MCF 10A (cell line): ENCODE results near the gene RFPL3. TPM values are rescaled to one million over a fixed set of nuclear protein-coding genes. Genes with fewer than 3 reads are reported as not detected.

Experiments
- BruUV-seq: library from RNA; stranded (reverse); fragments of 400-500 nt; replicated peaks from 2 replicates; lab custom pipeline; 2021; lab: Mats Ljungman, UMichigan
- CTCF ChIA-PET: fragments of 300-600 bp; sonication (Branson Sonifier 250); formaldehyde crosslinking; extraction: SDS; loops from one replicate; lab custom pipeline; 2021; ENCODE audit warnings: antibody characterized with exemption, inconsistent platforms; lab: Yijun Ruan, JAX
- POLR2A ChIA-PET: fragments of 300-600, 350-650 bp; sonication (Branson Sonifier 250); formaldehyde crosslinking; extraction: SDS; loops from one replicate; lab custom pipeline; 2020; ENCODE audit warnings: antibody characterized with exemption, inconsistent platforms; lab: Yijun Ruan, JAX
- DNase-seq: peaks from one replicate; pipeline ENCODE4 v3.0.0-alpha.2; 2018; ENCODE audit not compliant: unreplicated experiment
- H3K27ac Mint-ChIP-seq: one replicate; pipeline ENCODE4 v1.8.0; 2022; ENCODE audit warnings: mild to moderate bottlenecking, low read depth, mixed read lengths; ENCODE audit not compliant: unreplicated experiment
- H3K27me3 Mint-ChIP-seq: one replicate; pipeline ENCODE4 v1.8.0; 2022; ENCODE audit warnings: mixed read lengths; ENCODE audit not compliant: insufficient read depth, unreplicated experiment
- H3K36me3 Mint-ChIP-seq: one replicate; pipeline ENCODE4 v1.8.0; 2022; ENCODE audit warnings: mild to moderate bottlenecking, moderate library complexity, mixed read lengths; ENCODE audit not compliant: insufficient read depth, unreplicated experiment
- H3K4me1 Mint-ChIP-seq: one replicate; pipeline ENCODE4 v1.8.0; 2022; ENCODE audit warnings: mixed read lengths; ENCODE audit not compliant: insufficient read depth, unreplicated experiment
- H3K4me3 Mint-ChIP-seq: one replicate; pipeline ENCODE4 v1.8.0; 2022; ENCODE audit warnings: mild to moderate bottlenecking, moderate library complexity, mixed read lengths; ENCODE audit not compliant: unreplicated experiment
- H3K9me3 Mint-ChIP-seq: one replicate; pipeline ENCODE4 v1.8.0; 2022; ENCODE audit warnings: mixed read lengths; ENCODE audit not compliant: unreplicated experiment
- intact Hi-C: fragments of 100-400 bp; cut with micrococcal nuclease; formaldehyde crosslinking; loops from 2 replicates; pipeline ENCODE4 v1.14.1; 2022
- total RNA-seq: library from RNA; stranded (reverse); gene quantifications from 2 replicates; pipeline ENCODE4 v1.2.3, GENCODE V29; 2022
- TF ChIP-seq, protein P1 (sequence below): fragments of 200-600 bp; IDR thresholded peaks from one replicate; pipeline ENCODE4 v1.8.0; 2022; ENCODE audit warnings: antibody characterized with exemption, mild to moderate bottlenecking; ENCODE audit not compliant: unreplicated experiment

RFPL3 gene
- total RNA-seq, 1 experiment from 2014 or later: not detected

DNA sequence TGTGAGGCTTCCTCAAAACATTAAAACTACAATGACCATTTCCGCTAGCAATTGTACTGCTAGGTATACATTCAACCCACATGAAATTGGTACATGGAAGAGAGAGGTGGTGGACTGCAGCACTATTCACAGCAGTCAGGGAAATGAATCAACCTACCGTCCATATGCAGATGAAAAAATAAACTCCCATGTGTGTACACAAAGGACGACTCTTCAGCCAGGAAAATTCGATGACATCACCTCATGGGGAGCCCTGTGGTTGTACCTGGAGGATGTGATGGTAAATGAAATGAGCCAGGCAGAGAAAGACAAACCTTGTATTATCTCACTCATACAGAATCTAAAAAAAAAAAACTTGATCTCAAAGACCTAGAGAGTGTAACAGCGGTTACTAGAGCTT, 23.3 kb downstream of the RFPL3 start:
- no peak for DNase-seq
- peaks cover 10% of the 10 kb centered on the region for H3K36me3 Mint-ChIP-seq
- ChIA-PET CTCF (interaction anchor here (0.6 kb wide), 1 partner anchor 451 kb away, joined by 4 read pairs; no protein-coding TSS in a partner anchor), POLR2A (interaction anchor here (0.6 kb wide), 1 partner anchor 704 kb away, joined by 3 read pairs; no protein-coding TSS in a partner anchor)
- H3K27me3 Mint-ChIP-seq: peaks cover 7% of the 10 kb centered on the region
- no TSS peak for BruUV-seq
- no peak overlapping the region for H3K4me3 Mint-ChIP-seq
- no peak overlapping the region for H3K27ac Mint-ChIP-seq
- intact Hi-C loops: no loop called here
- TF ChIP-seq, protein P1, sequence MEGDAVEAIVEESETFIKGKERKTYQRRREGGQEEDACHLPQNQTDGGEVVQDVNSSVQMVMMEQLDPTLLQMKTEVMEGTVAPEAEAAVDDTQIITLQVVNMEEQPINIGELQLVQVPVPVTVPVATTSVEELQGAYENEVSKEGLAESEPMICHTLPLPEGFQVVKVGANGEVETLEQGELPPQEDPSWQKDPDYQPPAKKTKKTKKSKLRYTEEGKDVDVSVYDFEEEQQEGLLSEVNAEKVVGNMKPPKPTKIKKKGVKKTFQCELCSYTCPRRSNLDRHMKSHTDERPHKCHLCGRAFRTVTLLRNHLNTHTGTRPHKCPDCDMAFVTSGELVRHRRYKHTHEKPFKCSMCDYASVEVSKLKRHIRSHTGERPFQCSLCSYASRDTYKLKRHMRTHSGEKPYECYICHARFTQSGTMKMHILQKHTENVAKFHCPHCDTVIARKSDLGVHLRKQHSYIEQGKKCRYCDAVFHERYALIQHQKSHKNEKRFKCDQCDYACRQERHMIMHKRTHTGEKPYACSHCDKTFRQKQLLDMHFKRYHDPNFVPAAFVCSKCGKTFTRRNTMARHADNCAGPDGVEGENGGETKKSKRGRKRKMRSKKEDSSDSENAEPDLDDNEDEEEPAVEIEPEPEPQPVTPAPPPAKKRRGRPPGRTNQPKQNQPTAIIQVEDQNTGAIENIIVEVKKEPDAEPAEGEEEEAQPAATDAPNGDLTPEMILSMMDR: no peak
- no peaks in the 10 kb centered on the region for H3K9me3 Mint-ChIP-seq
- H3K4me1 Mint-ChIP-seq: no peaks in the 10 kb centered on the region

DNA sequence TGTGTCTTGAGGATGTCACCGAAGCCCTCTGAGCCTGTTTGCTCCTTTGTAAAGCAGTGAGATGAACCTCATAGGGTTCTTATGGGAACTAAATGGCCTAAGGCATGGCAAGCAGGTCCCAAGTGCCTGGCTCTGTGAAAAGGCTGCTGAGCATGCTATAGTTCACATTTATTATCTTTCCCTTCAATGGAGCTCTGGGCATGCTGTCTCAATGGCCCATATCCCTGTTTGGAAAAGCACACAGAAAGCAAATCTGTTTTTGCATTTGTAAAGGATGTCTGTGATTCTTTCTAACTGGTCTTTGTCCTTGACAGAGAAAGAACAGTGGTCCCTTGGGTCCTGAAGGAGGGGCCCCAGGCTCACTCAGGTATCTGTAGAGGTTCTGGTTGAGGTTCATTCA, 28.0 kb downstream of the RFPL3 start:
- ChIA-PET CTCF (no interaction called here), POLR2A (no interaction called here)
- H3K36me3 Mint-ChIP-seq: peaks cover 41% of the 10 kb centered on the region
- intact Hi-C loops: no loop called here
- BruUV-seq: no TSS peak
- H3K27ac Mint-ChIP-seq: no peak overlapping the region
- TF ChIP-seq, protein P1: no peak
- H3K4me3 Mint-ChIP-seq: no peak overlapping the region
- no peaks in the 10 kb centered on the region for H3K27me3 Mint-ChIP-seq
- no peaks in the 10 kb centered on the region for H3K9me3 Mint-ChIP-seq
- H3K4me1 Mint-ChIP-seq: no peaks in the 10 kb centered on the region
- no peak for DNase-seq

DNA sequence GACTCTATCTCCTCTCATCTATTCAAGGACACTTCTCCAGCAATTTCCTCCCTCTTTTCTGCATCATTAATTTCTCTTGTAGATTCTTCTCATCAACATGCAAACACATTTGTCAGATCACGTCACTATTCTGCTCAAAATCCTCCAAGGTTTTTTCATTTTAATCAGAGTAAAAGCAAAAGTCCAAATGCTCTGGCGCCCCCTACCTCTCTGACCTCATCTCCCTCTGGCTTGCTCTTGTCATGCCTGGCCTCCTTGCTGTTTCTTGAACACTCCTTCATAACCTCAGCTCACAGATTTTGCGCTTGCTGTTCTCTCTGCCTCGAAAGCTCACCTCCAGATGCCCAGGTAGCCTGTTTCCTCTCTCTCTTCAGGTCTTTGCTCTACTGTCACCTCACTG, 32.0 kb downstream of the RFPL3 start:
- no peak overlapping the region for H3K27ac Mint-ChIP-seq
- H3K4me1 Mint-ChIP-seq: no peaks in the 10 kb centered on the region
- no peaks in the 10 kb centered on the region for H3K9me3 Mint-ChIP-seq
- intact Hi-C loops: no loop called here
- CTCF ChIA-PET: interaction anchor here (0.7 to 3.4 kb wide), 11 partner anchors 9 to 415 kb away, joined by 3 to 23 read pairs (median 3); no protein-coding TSS in a partner anchor
- TF ChIP-seq, protein P1: peak; percentile 18
- peak; percentile 19 for DNase-seq
- POLR2A ChIA-PET: interaction anchor here (0.6 kb wide), 1 partner anchor 1722 kb away, joined by 3 read pairs; no protein-coding TSS in a partner anchor
- H3K27me3 Mint-ChIP-seq: no peaks in the 10 kb centered on the region
- H3K4me3 Mint-ChIP-seq: no peak overlapping the region
- peaks cover 78% of the 10 kb centered on the region for H3K36me3 Mint-ChIP-seq
- BruUV-seq: no TSS peak

DNA sequence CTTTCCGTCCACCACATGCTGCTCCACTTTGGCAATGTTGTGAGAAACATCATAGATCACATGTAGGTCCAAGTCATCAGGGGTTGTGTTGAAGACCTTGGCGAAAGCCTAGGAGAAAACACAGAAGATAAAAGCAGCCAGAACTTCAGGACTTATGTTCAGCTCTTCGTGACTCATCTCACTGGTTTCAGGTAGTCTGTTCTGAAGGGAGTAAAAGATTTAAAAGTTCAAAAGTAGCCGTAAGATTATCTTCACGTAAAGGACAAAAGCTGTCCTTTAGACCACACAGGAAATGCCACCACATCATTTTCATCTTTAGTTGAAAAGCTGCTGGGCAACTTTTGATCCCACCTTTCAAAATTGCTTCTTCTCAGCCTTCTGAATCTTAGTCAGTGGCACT, 37.4 kb downstream of the RFPL3 start:
- no TSS peak for BruUV-seq

More for the DNA sequence above, 37.4 kb downstream of the RFPL3 start:
- TF ChIP-seq, protein P1: no peak
- Mint-ChIP-seq H3K9me3 (no peaks in the 10 kb centered on the region), H3K36me3 (peaks cover 85% of the 10 kb centered on the region), H3K27me3 (no peaks in the 10 kb centered on the region), H3K4me3 (no peak overlapping the region), H3K27ac (no peak overlapping the region), H3K4me1 (peaks cover 7% of the 10 kb centered on the region)
- intact Hi-C loops: no loop called here
- CTCF ChIA-PET: no interaction called here
- POLR2A ChIA-PET: no interaction called here
- no peak for DNase-seq
